Lower lobe of right lung (tissue), 2 donors: ENCODE results near the gene MACF1. TPM values are rescaled to one million over a fixed set of nuclear protein-coding genes. Genes with fewer than 3 reads are reported as not detected.
"Not testable (repeated sequence)": the region's sequence is repeated elsewhere in the genome, so short reads cannot be mapped to it uniquely, and the experiment has no call there.

Source experiments
- ATAC-seq, 2 donors: fragments of 200-7000 bp; cut with Tn5 transposase; one replicate each; pipeline ENCODE4 v1.9.1; 2020 to 2022; ENCODE audit warnings: mild to moderate bottlenecking in 2 of 2, moderate library complexity in 2 of 2
- DNase-seq: peaks from one replicate; pipeline ENCODE4 v3.0.0-alpha.2; 2020
- H3K27ac ChIP-seq: fragments of 200-600 bp; one replicate; pipeline ENCODE4 v1.8.0; 2022
- H3K27me3 ChIP-seq: fragments of 200-600 bp; one replicate; pipeline ENCODE4 v1.8.0; 2022; ENCODE audit warnings: low read depth
- H3K36me3 ChIP-seq: fragments of 200-600 bp; one replicate; pipeline ENCODE4 v1.8.0; 2022; ENCODE audit warnings: mild to moderate bottlenecking
- H3K4me1 ChIP-seq: fragments of 200-600 bp; one replicate; pipeline ENCODE4 v1.8.0; 2022
- H3K4me3 ChIP-seq: fragments of 200-600 bp; one replicate; pipeline ENCODE4 v1.8.0; 2022; ENCODE audit warnings: mild to moderate bottlenecking
- H3K9me3 ChIP-seq: fragments of 200-600 bp; one replicate; pipeline ENCODE4 v1.8.0; 2022
- intact Hi-C: fragments of 100-400 bp; cut with DNase I; formaldehyde crosslinking; loops from one replicate; pipeline ENCODE4 v1.11.0; 2022
- total RNA-seq: library from RNA; stranded (reverse); fragmentation: NEBNext Ultra II Directional; extraction: Animal tissue kit (Norgen Biotek cat#: 25700); gene quantifications from one replicate; pipeline ENCODE4 v1.2.1, GENCODE V29; 2021
- TF ChIP-seq, protein P1 (sequence below): fragments of 200-600 bp; IDR thresholded peaks from one replicate; pipeline ENCODE4 v1.8.0; 2022; ENCODE audit warnings: antibody characterized with exemption, mild to moderate bottlenecking
- donor health status: DM: no; HTN: yes; CAD: no; lungs with severe emphysema.

The MACF1 gene
- total RNA-seq, 1 donor from 2014 or later, result 506 TPM

DNA sequence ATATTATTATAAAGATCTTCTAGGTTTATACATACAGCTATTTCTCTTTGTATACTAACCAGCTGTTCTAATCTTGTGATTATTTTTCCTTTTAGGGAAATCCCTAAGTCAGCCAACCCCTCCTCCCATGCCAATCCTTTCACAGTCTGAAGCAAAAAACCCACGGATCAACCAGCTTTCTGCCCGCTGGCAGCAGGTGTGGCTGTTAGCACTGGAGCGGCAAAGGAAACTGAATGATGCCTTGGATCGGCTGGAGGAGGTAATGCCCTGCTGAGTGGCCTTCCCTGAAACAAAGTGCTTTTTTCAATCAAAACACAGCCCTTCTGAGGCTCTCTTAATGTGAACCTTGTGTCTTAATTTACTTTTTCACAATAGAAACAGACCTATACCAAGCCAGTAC lies 254.5 kb downstream of the MACF1 start:
- H3K36me3 ChIP-seq, result peaks cover 100% of the 10 kb centered on the region

DNA sequence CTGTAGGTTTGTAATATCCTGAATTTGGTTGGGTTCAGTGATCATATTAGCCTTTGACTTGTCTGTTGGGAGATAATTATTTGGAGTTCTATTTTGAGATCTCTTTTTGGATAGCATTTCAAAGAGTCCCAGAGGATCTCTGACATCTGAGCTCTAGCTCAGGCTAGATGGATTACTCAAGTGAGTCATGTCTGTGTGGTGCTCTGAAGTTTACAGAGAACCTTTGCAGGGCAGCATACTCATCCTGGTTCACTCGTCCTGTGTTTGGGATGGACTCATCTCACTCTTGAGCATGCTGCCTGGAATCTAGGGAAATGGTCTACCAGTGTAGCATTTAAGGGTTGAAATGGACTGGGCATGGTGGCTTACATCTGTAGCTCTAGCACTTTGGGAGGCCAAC lies 257.6 kb downstream of the MACF1 start:
- ATAC-seq (no peak), DNase-seq (no peak)
- H3K27ac ChIP-seq, result no peak overlapping the region
- H3K9me3 ChIP-seq, result no peaks in the 10 kb centered on the region
- TF ChIP-seq, protein P1, sequence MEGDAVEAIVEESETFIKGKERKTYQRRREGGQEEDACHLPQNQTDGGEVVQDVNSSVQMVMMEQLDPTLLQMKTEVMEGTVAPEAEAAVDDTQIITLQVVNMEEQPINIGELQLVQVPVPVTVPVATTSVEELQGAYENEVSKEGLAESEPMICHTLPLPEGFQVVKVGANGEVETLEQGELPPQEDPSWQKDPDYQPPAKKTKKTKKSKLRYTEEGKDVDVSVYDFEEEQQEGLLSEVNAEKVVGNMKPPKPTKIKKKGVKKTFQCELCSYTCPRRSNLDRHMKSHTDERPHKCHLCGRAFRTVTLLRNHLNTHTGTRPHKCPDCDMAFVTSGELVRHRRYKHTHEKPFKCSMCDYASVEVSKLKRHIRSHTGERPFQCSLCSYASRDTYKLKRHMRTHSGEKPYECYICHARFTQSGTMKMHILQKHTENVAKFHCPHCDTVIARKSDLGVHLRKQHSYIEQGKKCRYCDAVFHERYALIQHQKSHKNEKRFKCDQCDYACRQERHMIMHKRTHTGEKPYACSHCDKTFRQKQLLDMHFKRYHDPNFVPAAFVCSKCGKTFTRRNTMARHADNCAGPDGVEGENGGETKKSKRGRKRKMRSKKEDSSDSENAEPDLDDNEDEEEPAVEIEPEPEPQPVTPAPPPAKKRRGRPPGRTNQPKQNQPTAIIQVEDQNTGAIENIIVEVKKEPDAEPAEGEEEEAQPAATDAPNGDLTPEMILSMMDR, result no peak
- intact Hi-C loops, result no loop called here
- no peak overlapping the region for H3K4me3 ChIP-seq
- peaks cover 100% of the 10 kb centered on the region for H3K36me3 ChIP-seq
- H3K4me1 ChIP-seq, result no peaks in the 10 kb centered on the region
- no peaks in the 10 kb centered on the region for H3K27me3 ChIP-seq

More for the DNA sequence above, 254.5 kb downstream of the MACF1 start:
- ATAC-seq, result no peak
- Histone ChIP-seq H3K4me3 (no peak overlapping the region), H3K27ac (no peak overlapping the region), H3K9me3 (no peaks in the 10 kb centered on the region), H3K27me3 (no peaks in the 10 kb centered on the region), H3K4me1 (no peaks in the 10 kb centered on the region)
- TF ChIP-seq, protein P1, result no peak
- intact Hi-C loops, result no loop called here
- DNase-seq, result no peak

DNA sequence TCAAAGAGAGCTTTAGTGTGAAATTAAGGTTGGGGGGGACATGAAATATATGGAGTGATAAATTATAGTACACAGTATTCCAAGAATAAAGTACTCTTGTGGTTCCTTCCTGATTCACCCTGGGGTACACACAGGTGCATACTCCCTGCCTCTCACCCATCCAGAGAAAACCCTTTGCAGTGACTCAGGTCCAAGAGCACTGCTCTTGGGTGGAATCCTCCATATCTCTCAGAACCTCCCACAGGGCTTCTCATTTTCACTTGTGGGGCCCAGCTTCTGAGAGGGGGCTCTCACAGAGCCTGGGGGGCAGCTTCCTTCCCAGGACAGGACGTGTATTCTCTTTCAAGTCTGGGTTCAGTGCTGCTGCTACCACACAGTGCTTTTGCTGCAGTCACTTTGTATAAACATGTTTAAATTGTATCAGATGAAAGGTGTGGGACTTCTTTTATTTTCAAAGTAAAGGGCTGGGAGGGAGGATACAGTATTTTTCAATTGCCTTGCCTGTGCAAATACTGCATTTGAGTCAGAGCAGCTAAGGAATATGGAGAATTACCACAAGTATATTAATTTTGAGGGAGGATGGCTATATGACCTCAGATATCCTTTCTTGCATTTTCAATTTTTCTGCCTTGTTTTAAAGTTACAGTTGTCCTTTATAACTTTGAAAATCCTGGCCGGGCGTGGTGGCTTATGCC lies 262.1 kb downstream of the MACF1 start:
- no peaks in the 10 kb centered on the region for H3K4me1 ChIP-seq
- H3K27ac ChIP-seq, result no peak overlapping the region
- H3K36me3 ChIP-seq, result peaks cover 100% of the 10 kb centered on the region
- H3K9me3 ChIP-seq, result no peaks in the 10 kb centered on the region
- intact Hi-C loops, result no loop called here
- DNase-seq (no peak), ATAC-seq (no peak)
- no peaks in the 10 kb centered on the region for H3K27me3 ChIP-seq
- no peak overlapping the region for H3K4me3 ChIP-seq
- TF ChIP-seq, protein P1, result no peak

DNA sequence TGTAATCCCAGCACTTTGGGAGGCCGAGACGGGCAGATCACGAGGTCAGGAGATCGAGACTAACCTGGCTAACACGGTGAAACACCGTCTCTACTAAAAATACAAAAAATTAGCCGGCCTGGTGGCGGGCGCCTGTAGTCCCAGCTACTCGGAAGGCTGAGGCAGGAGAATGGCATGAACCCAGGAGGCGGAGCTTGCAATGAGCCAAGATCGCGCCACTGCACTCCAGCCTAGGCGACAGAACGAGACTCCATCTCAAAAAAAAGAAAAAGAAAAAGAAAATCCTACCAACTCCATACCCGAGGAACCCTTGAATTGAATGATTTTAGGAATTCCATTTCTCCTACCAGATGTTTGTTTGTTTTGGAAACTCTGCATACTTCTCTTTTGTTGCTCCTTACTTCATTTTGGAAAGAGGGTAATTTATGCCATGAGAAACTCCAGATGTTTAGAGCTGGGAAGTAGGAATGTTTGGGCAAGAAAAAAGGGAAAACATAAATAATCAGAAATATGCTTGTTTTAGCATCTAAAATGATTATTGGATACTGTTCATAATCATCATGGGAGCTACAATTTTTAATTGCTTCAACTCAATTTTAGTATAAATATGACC lies 262.7 kb downstream of the MACF1 start:
- H3K27ac ChIP-seq, intact Hi-C loops, ATAC-seq: not testable (repeated sequence)

GRCh38 chr1:39469150-39469549 lies 264.7 kb downstream of the MACF1 start:
- Histone ChIP-seq H3K27ac (no peak overlapping the region), H3K4me1 (no peaks in the 10 kb centered on the region), H3K36me3 (peaks cover 100% of the 10 kb centered on the region), H3K27me3 (no peaks in the 10 kb centered on the region), H3K9me3 (no peaks in the 10 kb centered on the region), H3K4me3 (no peak overlapping the region)
- intact Hi-C loops, result no loop called here
- ATAC-seq (no peak), DNase-seq (no peak)
- TF ChIP-seq, protein P1, result no peak

More for the DNA sequence above, 262.7 kb downstream of the MACF1 start:
- not testable (repeated sequence) for H3K4me3 ChIP-seq, H3K27me3 ChIP-seq, H3K9me3 ChIP-seq, DNase-seq, H3K4me1 ChIP-seq
- peaks cover 100% of the 10 kb centered on the region for H3K36me3 ChIP-seq

DNA sequence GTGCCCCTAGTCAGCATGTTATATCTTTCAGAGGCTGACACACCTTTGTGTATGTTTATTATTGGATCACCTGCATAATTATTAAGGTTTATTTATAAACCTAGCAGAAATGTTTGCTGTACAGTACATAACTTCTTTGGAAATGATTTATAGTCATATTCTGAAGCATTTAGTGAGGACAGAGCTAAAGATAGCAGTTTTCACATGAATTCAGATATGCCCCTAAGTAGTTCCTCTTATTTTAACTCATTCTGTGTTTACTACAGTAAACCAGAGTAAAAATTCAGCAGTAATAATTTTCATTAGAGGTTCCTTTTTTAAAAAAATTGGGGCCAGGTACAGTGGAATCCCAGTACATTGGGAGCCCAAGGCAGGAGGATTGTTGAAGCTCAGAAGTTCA lies 265.5 kb downstream of the MACF1 start:
- Histone ChIP-seq H3K4me3 (no peak overlapping the region), H3K9me3 (no peaks in the 10 kb centered on the region), H3K36me3 (peaks cover 100% of the 10 kb centered on the region), H3K27ac (no peak overlapping the region), H3K4me1 (no peaks in the 10 kb centered on the region), H3K27me3 (no peaks in the 10 kb centered on the region)
- ATAC-seq, result no peak
- DNase-seq, result no peak
- TF ChIP-seq, protein P1, result no peak
- intact Hi-C loops, result no loop called here
